Measurements from ENCODE around the gene UGCG.
"Not testable (repeated sequence)": the region's sequence is repeated elsewhere in the genome, so short reads cannot be mapped to it uniquely, and the experiment has no call there.

Gene UGCG

DNA sequence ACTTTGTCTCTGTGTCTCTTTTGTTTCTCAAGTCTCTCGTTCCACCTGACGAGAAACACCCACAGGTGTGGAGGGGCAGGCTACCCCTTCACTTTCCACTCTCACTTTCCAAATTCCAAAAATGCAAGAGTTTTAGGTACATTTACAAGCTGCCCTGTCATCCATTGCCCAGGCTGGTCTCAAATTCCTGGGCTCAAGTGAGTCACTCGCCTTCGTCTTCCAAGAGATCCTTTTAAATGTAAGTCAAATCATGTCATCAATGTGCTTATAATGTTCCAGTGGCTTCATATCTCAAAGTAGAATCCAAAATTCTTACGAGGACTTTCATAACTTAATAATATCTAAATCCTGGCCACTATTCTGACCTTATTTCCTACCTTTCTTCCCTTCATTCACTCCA is 20.4 kb upstream of the UGCG start:
- TF ChIP-seq CTCF (IDR thresholded peaks at IDR 0.05) = no peak
- Histone ChIP-seq H3K27ac (no peak overlapping the region), H3K4me3 (ENCODE audit: low read depth in 1 of 2, low read length in 1 of 2) (no peak overlapping the region), H3K9me3 (no peaks in the 10 kb centered on the region), H3K4me1 (ENCODE audit: control insufficient read depth in 1 of 2, insufficient read depth in 1 of 2, low read depth in 1 of 2, low read length in 1 of 2) (no peaks in the 10 kb centered on the region), H3K27me3 (no peaks in the 10 kb centered on the region), H3K36me3 (no peaks in the 10 kb centered on the region)

GRCh38 chr9:111877420-111877819 is 19.2 kb upstream of the UGCG start:
- H3K4me3 ChIP-seq (ENCODE audit: low read depth in 1 of 2, low read length in 1 of 2) = no peak overlapping the region
- H3K36me3 ChIP-seq = no peaks in the 10 kb centered on the region
- H3K4me1 ChIP-seq (ENCODE audit: control insufficient read depth in 1 of 2, insufficient read depth in 1 of 2, low read depth in 1 of 2, low read length in 1 of 2) = no peaks in the 10 kb centered on the region
- no peaks in the 10 kb centered on the region for H3K9me3 ChIP-seq
- TF ChIP-seq CTCF (IDR thresholded peaks at IDR 0.05) = no peak
- H3K27me3 ChIP-seq = no peaks in the 10 kb centered on the region
- H3K27ac ChIP-seq = no peak overlapping the region

GRCh38 chr9:111878946-111879345 is 17.7 kb upstream of the UGCG start:
- Histone ChIP-seq H3K27me3 (no peaks in the 10 kb centered on the region), H3K36me3 (no peaks in the 10 kb centered on the region), H3K9me3 (no peaks in the 10 kb centered on the region), H3K4me3 (ENCODE audit: low read depth in 1 of 2, low read length in 1 of 2) (no peak overlapping the region), H3K27ac (no peak overlapping the region), H3K4me1 (ENCODE audit: control insufficient read depth in 1 of 2, insufficient read depth in 1 of 2, low read depth in 1 of 2, low read length in 1 of 2) (peaks cover 2 to 3% of the 10 kb centered on the region in 2 experiments)
- no peak for TF ChIP-seq CTCF (IDR thresholded peaks at IDR 0.05)

- Histone ChIP-seq H3K4me1 (ENCODE audit: control insufficient read depth in 1 of 2, insufficient read depth in 1 of 2, low read depth in 1 of 2, low read length in 1 of 2) (peaks cover 12 to 20% of the 10 kb centered on the region in 2 experiments), H3K27ac (no peak overlapping the region), H3K9me3 (no peaks in the 10 kb centered on the region), H3K36me3 (no peaks in the 10 kb centered on the region), H3K4me3 (ENCODE audit: low read depth in 1 of 2, low read length in 1 of 2) (no peak overlapping the region), H3K27me3 (no peaks in the 10 kb centered on the region)
- no peak for TF ChIP-seq CTCF (IDR thresholded peaks at IDR 0.05)
These were observed 9.5 kb upstream of the UGCG start for GRCh38 chr9:111886983-111887718.

GRCh38 chr9:111890334-111890733 is 6.3 kb upstream of the UGCG start:
- H3K4me1 ChIP-seq (ENCODE audit: control insufficient read depth in 1 of 2, insufficient read depth in 1 of 2, low read depth in 1 of 2, low read length in 1 of 2) = peaks cover 16 to 23% of the 10 kb centered on the region in 2 experiments
- no peaks in the 10 kb centered on the region for H3K9me3 ChIP-seq
- H3K4me3 ChIP-seq (ENCODE audit: low read depth in 1 of 2, low read length in 1 of 2) = no peak overlapping the region
- no peak for TF ChIP-seq CTCF (IDR thresholded peaks at IDR 0.05)
- no peak overlapping the region for H3K27ac ChIP-seq
- H3K27me3 ChIP-seq = no peaks in the 10 kb centered on the region
- H3K36me3 ChIP-seq = no peaks in the 10 kb centered on the region

- H3K27ac ChIP-seq; H3K9me3 ChIP-seq; H3K36me3 ChIP-seq; H3K27me3 ChIP-seq; H3K4me3 ChIP-seq (ENCODE audit: low read depth in 1 of 2, low read length in 1 of 2): not testable (repeated sequence)
- peaks cover 21 to 25% of the 10 kb centered on the region in 2 experiments for H3K4me1 ChIP-seq (ENCODE audit: control insufficient read depth in 1 of 2, insufficient read depth in 1 of 2, low read depth in 1 of 2, low read length in 1 of 2)
These were observed 5.7 kb upstream of the UGCG start for GRCh38 chr9:111890867-111891266.

All from neutrophil (primary cell).